HEK293 (cell line): ENCODE measurements around the gene ARMC2.

Source experiments
- CTCF ChIP-seq: fragments of 450-650 bp; formaldehyde crosslinking; IDR thresholded peaks from 2 replicates; pipeline ENCODE4 v1.5.1; 2016; ENCODE audit warnings: missing biosample characterization, missing genetic modification characterization
- HOXD13 ChIP-seq: sonication (generic); formaldehyde crosslinking; IDR thresholded peaks from 2 replicates; pipeline ENCODE4 v1.8.0; 2022; ENCODE audit warnings: missing genetic modification reagents, borderline replicate concordance
- PATZ1 ChIP-seq: fragments of 450-650 bp; formaldehyde crosslinking; IDR thresholded peaks from 2 replicates; pipeline ENCODE4 v1.5.1; 2016; ENCODE audit warnings: missing biosample characterization, missing genetic modification characterization
- PBX3 ChIP-seq: sonication (generic); formaldehyde crosslinking; IDR thresholded peaks from 2 replicates; pipeline ENCODE4 v1.8.1; 2022; ENCODE audit warnings: mild to moderate bottlenecking, moderate library complexity, missing genetic modification reagents
- REST ChIP-seq: fragments of 450-650 bp; formaldehyde crosslinking; IDR thresholded peaks from 2 replicates; pipeline ENCODE4 v1.5.1; 2016; ENCODE audit warnings: missing biosample characterization, missing genetic modification characterization
- ZBTB1 ChIP-seq: fragments of 450-650 bp; formaldehyde crosslinking; IDR thresholded peaks from 2 replicates; pipeline ENCODE4 v1.5.1; 2016; ENCODE audit warnings: missing biosample characterization, missing genetic modification characterization
- ZNF10 ChIP-seq: fragments of 450-650 bp; formaldehyde crosslinking; IDR thresholded peaks from 2 replicates; pipeline ENCODE4 v1.5.1; 2017; ENCODE audit warnings: missing biosample characterization, missing genetic modification characterization
- ZNF146 ChIP-seq: fragments of 450-650 bp; formaldehyde crosslinking; IDR thresholded peaks from 2 replicates; pipeline ENCODE4 v1.5.1; 2016; ENCODE audit warnings: missing biosample characterization, missing genetic modification characterization
- ZNF501 ChIP-seq: fragments of 450-650 bp; formaldehyde crosslinking; IDR thresholded peaks from 2 replicates; pipeline ENCODE4 v1.5.1; 2016; ENCODE audit warnings: missing biosample characterization, missing genetic modification characterization
- ZNF692 ChIP-seq: fragments of 450-650 bp; formaldehyde crosslinking; IDR thresholded peaks from 2 replicates; pipeline ENCODE4 v1.5.1; 2016; ENCODE audit warnings: missing biosample characterization, missing genetic modification characterization

- TF ChIP-seq ZNF146 (tag by site-specific recombination) (no peak), ZNF501 (no peak), ZBTB1 (tag by site-specific recombination) (no peak), CTCF (no peak), PATZ1 (tag by site-specific recombination) (no peak), ZNF10 (tag by site-specific recombination) (no peak), PBX3 (CRISPR knock-in tag) (no peak), ZNF692 (tag by site-specific recombination) (no peak), HOXD13 (CRISPR knock-in tag) (no peak), REST (no peak)
These were observed 145.7 kb downstream of the ARMC2 start for GRCh38 chr6:108993876-108994275.
